ENCODE measurements around the gene SERPINC1.

DNA sequence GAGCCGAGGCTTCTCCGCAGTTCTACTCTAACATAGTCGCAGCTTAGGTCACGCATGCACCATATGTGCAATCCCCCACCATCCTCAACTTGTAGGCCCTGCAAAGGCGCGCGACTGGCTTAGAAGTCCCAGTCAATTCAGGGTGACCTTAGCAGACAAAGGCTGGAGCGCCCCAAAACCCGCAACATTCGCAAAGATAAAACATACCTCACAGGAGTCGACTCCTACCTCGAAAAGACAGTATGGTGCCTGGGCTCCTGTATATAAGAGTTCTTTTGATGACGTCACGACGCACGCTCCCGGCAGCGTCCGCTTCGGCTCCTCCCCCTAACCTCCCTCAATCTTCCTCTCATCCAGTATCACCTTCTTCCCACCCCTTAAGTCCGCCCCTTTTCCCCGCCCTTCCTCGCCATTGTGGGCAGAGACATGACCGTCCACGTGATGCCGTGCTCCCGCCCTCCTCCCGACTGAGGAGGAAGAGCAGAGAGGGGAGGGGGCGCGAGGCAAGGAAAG, 49.3 kb downstream of the SERPINC1 start, which contains the start of gene GAS5:
- TF ChIP-seq, protein P1, sequence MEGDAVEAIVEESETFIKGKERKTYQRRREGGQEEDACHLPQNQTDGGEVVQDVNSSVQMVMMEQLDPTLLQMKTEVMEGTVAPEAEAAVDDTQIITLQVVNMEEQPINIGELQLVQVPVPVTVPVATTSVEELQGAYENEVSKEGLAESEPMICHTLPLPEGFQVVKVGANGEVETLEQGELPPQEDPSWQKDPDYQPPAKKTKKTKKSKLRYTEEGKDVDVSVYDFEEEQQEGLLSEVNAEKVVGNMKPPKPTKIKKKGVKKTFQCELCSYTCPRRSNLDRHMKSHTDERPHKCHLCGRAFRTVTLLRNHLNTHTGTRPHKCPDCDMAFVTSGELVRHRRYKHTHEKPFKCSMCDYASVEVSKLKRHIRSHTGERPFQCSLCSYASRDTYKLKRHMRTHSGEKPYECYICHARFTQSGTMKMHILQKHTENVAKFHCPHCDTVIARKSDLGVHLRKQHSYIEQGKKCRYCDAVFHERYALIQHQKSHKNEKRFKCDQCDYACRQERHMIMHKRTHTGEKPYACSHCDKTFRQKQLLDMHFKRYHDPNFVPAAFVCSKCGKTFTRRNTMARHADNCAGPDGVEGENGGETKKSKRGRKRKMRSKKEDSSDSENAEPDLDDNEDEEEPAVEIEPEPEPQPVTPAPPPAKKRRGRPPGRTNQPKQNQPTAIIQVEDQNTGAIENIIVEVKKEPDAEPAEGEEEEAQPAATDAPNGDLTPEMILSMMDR (conservative IDR thresholded peaks at IDR 0.05 in 1 of 2, IDR thresholded peaks at IDR 0.05 in 1 of 2; ENCODE audit: extremely low read depth in 1 of 2, insufficient read depth in 1 of 2, low read depth in 1 of 2, low read length in 2 of 2) = no peak
- TF ChIP-seq EZH2 (IDR thresholded peaks at IDR 0.05; ENCODE audit: borderline replicate concordance, low read length) = no peak

All from mammary epithelial cell (primary cell).